NCI-H2227 (cell line): ENCODE data around the gene SNX7.

ENCODE experiments used
- DNase-seq: peaks from one replicate; lab custom pipeline; 2025; ENCODE audit not compliant: unreplicated experiment; lab: John Stamatoyannopoulos, UW

Gene SNX7, protein sequence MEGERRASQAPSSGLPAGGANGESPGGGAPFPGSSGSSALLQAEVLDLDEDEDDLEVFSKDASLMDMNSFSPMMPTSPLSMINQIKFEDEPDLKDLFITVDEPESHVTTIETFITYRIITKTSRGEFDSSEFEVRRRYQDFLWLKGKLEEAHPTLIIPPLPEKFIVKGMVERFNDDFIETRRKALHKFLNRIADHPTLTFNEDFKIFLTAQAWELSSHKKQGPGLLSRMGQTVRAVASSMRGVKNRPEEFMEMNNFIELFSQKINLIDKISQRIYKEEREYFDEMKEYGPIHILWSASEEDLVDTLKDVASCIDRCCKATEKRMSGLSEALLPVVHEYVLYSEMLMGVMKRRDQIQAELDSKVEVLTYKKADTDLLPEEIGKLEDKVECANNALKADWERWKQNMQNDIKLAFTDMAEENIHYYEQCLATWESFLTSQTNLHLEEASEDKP

DNA sequence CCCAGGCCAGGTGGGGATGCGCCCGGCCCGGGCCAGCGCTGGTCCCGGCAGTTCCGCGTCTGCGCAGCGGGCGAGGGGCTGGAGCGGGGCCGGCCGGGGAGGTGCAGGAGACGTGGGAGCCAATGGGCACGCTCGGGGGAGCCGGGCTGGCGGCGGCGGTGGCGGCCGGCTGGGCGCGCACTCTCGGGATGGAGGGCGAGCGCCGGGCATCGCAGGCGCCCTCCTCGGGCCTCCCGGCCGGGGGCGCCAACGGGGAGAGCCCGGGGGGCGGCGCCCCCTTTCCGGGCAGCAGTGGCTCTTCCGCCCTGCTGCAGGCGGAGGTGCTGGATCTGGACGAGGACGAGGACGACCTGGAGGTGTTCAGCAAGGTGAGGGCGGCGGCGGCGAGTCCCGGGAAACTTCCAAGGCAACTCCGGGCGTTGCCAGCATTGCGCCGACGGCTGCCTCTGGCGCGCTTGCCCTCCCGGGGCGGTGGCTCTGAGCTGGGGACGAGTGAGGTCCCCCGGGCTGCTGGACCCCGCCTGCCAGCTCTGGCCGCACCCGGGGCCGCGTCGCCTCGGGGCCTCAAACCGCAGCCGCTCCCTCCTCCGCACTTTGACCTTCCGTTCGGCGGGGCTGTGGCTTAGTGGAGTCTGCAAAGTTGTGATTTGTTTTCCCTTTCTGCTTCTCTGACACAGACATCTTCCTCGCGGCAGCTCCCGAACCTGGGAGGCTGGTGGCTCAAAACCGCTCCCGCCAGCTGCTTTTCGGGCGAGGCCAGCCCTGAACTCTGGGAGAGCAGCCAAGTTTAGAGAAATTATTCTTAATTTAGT, at the start of gene SNX7:
TSS of gene SNX7 (plus strand) at position 178 of the 812 bp plus-strand sequence. CDS start at position 189, 11 bp downstream.
- DNase-seq: peak; percentile 90

DNA sequence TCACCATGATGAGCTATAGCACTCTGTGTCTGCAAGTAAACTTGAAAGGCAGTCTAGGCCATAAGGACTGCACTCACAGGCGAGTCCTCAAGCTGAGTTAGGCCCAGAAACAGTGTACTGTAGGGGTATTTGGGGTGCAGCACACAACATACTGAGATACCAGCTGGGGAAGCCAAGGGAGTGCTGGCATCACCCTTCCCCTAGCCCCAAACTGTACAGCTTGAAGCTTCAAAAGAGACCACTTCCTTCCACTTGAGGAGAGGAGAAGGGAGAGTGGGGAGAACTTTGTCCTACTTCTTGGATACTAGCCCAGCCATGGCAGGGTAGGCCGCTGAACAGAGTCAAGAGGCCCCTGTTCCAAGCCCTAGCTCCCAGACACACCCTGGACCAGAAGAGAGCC, 24.2 kb upstream of the SNX7 start:
- no peak for DNase-seq

DNA sequence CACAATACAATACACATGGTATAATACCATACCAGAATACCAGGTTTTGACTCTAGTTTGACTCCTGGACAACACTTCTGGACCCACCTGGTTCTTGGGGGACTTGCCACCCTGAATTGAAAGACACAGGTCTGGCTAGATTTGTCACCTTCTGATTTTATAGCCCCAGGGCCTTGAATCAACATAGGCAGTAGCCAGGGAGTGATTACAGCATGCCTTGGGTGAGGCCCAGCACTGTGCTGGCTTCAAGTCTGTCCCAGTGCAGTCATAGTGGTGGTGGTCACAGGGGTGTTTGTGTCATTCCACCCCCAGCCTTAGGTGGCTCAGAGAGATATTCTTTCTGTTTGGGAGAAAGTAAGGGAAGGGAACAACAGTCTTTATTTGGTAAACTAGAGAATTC, 23.3 kb upstream of the SNX7 start:
- DNase-seq: no peak

DNA sequence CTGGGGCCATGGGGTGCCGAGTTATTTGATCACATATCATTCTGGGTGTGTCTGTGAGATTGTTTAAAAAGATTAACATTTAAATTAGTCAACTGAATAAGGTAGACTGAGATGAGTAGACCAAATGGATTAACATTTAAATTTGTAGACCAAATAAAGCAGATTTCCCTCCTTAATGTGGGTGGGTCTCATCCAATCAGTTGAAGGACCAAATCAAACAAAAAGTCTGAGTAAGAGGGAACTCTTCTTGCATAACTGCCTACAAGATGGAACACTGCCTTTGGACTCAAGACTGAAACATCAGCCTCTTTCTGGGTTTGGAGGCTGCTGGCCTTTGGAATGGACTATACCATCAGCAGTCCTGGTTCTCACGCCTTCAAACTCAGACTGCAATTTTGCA, 17.0 kb upstream of the SNX7 start:
- no peak for DNase-seq

DNA sequence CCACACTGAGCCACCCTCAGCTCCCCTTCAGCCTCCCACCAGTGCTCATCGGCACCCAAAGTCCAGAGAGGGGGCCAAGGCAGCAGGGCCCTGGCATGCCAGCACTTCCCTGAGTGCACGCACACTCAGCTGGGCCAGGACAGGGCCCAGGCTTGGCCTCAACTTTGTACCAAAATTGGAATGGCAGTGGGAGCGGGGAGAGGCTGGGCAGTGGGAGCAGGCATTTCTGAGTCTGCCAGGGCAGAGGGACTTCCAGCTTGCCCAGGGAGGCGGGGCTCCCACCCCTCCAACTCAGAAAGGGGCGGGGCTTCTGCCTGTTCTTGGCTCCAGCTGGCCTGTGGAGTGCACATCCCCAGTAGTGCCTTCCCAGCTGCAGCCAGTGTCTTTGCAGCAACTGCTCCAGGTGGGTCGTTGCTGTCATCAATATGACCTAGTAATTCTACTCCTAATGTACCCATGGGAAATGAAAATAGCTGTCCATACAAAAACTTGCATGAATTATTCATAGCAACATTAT, 10.3 kb upstream of the SNX7 start:
- DNase-seq: no peak

DNA sequence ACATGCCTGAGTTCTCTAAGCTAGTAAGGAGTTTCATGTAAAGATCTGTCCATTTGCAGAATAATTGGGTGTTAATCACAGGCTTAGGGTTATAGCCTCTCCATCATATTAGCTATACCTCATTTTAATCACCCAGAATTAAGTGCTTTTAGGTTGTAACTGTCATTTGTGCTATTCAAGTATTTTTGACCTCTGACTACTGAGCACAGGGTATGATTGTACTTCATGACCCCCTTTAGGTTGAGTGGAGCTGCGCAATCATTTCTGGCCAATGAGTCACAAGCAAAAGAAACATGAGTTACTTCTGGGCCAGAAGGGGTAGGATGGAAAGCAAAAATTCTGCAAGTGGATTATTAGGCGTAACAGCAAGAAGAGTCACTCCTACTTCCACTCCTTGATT, 8.4 kb upstream of the SNX7 start:
- DNase-seq: peak; percentile 54

DNA sequence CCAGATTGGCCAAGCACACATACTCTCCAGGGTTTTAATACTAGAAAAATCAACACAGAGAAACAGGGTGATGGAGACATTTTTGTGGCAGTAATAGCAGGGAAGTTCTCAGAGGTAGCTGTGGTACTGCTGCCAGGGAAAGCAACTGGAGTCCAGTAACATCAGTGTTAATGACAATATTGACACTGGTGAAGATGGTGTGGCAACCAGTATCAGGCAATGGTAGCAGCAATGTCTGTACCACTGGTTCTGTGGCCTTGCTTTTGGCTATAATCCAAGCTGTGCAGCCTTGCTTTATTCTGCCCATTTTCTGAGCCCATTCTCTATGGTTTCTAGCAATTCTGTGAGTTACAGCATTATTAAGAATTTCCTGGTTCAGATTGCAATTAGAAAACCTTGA, 1.6 kb upstream of the SNX7 start:
- DNase-seq: no peak

DNA sequence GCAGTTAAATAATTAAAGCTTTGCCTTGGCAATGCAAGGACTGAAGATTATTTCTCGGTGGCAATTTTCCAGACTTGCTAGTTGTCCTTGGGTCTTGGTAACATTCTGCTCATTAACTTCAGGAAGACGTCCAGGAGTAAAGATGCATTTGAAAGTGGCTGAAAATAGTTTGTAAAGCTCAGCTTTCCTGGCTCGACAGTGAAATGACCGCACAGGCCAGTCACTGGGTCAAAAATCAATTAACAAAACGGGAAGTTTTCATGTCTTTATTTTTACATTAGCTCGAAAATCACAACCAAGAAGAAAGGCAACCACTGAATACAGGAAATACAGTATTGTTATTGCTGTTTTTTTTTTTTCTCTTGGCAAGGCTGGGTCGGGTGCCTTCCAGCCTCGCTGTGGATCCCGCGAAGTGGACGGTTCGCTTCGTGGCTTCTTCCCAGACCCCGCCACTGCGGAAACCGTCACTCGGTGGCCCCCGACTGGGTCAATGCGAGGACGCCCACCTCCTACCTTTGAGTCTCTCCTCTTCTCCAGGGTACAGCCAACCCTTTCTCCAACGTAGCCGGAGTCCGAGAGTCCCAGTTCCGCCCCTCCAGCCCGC, 479 bp upstream of the SNX7 start:
- no peak for DNase-seq

DNA sequence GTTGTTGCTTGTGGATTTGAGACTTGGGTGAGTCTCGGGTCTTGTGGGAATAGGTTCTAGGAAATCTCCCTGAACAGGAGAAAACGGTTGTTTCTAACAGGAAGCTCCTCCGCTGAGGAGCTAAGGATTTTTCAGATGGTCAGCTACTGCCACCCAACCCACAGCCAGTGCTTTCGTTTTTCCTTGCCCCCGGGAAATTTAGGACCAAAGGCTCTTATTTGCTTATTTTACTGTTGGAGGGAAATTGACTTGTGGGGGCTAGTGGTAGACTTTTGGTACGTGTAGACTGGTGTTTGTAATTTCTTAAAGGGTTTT, 792 bp downstream of the SNX7 start:
- peak; percentile 55 for DNase-seq

DNA sequence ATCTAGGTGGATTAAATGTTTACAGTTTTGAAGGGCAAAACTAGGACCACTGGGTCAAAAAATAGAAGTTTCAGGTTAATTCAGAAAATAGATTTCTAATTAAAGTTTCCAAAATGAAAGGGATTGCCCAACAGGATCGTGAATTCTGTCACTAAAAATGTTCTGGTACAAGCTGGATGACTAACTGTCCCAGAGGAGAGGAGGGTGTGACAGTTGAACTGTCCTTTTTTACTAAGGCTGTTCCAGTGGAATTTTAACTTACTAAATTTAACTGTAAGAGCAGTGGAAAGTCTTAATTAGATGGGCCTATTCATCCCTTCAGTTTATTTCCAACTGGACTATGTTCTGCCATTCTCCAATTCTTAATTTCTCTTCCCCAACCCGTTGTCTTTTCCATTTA, 7.2 kb downstream of the SNX7 start:
- no peak for DNase-seq

DNA sequence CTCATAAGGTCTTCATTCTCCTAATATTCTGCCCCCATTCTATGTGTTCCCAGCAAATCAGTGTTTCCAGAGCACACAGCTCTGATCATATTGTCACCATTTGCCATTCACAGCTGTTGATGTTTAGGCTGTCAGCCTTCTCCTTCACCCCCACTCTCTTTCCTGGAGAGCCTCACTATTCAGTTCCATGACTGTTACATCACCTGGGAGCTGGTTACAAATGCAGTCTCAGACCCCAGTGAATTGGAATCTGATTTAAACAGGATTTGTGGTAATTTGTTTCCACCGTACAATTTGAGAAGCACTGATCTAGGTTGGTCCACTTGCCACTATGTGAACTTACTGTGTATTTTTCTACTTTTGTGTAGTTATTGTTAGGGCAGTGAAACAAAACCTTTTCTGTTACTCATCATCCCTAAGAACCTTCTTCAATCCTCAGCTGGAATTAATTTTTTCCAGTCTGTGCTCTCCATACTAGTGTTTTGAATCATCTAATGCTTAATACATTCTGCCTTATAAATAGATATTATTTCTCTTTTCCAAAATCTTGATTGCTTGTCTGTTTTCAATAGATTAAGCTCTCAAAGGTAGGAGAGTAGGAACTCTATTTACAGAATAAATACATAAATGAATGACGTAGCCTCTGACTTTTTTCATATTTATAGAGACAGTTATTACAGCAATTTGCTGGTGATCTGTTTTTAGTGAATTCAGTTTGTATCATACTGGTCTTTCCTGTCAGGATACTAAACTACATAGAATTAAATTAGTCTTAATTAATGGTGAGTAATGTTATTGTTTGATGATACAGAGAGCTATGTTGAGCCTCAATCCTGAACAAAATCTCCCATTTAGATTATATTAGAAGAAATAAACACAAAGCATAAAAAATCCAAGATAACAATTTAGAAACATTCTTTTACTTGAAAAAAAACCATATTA, 8.1 kb downstream of the SNX7 start:
- DNase-seq: no peak

DNA sequence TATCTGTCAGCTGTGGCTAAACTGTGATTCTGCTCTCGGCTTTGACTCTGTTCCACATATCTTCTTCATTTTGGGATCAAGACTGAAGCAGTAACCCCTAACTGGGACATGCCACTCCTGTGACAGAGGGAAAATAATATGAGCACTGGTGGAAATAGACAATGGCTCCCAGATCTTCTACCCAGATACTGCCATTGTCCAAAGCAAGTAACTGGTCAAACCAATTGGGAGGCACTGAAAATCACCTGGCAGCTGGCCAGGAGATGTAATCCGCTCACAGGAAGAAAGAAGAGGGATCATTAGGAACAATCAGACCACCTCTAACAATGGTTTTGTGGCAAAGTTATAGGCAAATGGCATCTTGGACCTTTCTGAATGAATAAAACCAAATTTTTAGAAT, 10.7 kb downstream of the SNX7 start:
- peak; percentile 71 for DNase-seq

DNA sequence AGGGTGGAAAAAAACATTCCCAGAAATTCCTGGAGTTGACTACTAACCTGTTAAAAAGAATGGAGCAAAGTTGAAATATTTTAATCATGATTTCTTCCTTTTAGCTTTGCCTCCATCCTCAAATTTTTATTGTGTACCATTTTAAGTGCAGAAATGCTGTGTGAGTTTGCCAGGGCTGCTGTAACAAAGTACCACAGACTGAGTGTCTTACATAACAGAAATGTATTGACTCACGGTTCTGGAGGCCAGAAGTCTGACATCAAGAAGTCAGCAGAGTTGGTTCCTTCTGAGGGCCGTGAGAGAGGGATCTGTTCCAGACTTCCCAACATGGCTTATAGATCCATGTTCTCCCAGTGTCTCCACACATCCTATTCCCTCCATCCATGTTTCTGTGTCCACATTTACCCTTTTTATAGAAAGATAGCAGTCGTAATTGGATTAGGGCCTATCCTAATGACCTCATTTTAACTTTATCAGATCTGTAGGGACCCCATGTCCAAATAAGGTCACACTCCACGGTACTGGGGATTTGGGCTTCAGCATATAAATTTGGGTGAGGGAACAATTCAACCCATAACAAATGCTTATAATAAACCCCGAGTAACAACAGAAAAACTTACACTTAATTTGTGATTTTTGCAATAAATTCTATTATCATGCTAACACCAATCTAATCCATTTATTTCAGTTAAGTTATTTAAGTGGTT, 12.7 kb downstream of the SNX7 start:
- no peak for DNase-seq

DNA sequence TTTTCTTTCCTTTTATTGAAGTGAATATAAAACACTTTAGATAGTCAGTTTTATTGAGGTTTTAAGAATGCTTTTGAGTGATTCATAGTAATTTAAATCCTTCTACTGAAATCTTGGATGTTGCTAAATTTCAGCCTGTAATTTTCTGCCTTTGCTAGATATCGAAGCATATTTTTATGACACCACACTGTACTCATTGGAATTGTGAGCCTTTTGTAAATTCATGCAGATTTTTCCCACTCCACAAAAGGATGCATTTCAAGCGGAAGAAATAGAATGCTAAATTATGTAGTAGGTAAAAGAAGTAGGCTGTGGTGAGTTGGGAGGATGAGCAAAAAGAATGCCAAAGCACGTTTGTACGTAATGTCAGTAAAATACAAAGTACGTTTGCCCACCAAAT, 13.8 kb downstream of the SNX7 start:
- no peak for DNase-seq

DNA sequence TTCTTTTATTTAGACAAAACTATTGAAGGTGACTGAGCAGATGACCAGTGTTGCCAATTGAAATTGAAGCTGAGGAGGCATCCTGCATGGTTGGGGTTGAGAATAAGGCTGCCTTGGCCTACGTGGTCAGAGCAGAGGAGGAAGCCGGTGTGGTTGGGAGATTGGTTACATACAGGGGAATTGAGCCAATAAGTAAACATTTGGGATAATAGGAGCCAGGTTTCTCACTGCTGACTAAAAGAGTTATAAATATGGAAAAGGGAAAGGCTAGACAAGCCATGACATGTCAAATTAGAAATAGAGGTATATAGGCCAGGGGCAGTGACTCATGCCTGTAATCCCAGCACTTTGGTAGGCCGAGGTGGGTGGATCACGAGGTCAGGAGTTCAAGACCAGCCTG, 15.8 kb downstream of the SNX7 start:
- no peak for DNase-seq

DNA sequence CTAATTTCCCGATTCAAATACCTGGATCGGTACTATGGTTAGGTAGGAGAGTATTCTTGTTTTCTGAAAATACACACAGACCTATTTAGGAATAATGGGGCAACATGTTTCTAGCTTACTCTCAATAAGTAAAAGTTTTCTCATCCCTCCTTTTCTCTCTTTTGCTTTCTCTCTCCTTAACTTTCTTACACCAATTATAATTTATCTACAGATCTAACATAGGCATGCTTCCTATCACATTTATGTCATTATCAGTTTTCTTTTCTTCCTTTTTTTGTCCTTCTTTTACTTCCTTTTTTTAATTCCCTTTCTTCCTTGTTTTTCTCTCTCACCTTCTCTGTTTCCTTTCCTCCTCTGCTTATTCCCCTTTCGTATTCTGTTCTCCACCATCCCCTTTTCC, 20.3 kb downstream of the SNX7 start:
- no peak for DNase-seq

DNA sequence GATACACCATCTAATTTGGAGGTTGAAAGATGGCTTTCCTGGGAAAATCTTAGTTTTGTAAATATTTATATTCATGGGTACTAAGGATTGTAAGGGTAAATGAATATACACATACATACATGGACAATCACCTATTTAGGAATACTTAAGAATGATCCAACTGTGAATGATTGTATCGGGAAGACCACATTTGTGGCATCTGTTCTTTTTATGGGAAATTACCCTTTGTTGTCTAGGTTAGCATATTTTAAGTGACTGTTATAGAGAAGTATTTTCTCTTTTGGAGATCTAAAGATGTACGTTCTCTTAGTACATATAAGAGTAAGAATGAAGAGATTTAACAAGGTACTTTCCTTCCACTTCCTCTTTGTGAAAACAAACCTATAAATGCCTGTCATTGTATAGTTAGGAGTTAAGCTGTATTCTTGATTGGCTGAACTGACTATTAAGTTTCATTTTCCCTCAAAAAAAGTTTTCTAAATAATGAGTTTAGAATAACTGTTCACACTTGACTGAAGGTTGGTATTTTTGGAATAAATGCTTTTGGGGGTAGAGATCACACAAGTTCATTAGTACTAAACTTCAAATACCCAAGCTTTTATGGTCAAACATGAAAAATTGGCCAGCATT, 26.7 kb downstream of the SNX7 start:
- DNase-seq: no peak

DNA sequence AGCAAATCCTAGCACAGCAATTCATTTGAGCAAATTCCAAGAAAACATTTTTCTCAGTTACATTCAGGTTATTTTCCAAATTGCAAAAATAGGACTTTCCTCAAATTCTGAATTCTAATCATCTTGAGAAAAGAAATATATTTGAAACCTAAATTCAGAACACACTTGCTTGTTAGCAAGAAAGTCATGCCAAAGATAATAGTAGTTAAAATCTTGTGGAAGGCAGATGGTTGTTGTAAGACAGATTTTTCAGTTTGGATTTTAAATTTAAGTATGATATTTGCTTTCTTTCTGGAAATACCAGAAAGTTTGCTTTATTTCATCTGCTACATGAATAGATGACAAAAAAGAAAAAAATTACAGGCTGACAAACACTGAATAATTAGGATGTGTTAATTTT, 29.1 kb downstream of the SNX7 start:
- DNase-seq: no peak

DNA sequence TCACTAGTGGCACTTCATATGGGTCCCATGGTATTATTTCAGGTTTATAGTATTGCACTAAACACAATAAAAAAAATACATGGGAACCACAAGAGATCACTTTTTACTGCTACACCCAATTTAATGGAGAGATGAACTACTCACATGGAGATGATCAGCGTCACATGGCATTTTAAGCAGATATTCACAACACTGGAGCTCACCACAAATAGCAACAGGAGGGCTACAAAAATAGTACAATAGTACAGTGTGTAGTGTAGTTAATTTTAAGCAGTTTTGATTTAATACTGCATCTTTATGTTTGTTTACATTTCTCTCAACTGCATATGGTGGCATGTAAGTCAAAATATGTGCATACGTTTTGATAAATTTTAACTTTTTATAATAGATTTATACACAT, 31.0 kb downstream of the SNX7 start:
- DNase-seq: no peak

DNA sequence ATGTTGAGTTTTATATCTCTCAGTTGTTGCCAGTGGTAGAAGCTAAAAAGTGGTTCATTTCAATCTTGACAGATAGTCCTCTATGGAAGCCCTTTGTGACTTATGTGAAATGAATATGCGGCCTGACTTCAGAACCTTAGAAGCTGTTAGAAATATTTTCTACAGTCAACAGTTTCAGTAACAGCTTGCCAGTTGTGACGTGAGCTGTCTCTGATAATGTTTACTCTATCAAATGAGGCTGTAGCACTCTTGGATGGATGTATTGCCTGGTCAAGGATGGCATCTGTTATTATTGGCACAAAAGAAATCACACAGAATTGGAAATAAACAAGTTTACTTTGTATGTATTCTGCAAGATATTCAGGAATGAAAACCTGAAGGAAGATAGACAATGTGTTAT, 31.9 kb downstream of the SNX7 start:
- DNase-seq: no peak
